ENCODE measurements around the gene ZNF749.
"Not testable (repeated sequence)": the region's sequence is repeated elsewhere in the genome, so short reads cannot be mapped to it uniquely, and the experiment has no call there.

Gene ZNF749

DNA sequence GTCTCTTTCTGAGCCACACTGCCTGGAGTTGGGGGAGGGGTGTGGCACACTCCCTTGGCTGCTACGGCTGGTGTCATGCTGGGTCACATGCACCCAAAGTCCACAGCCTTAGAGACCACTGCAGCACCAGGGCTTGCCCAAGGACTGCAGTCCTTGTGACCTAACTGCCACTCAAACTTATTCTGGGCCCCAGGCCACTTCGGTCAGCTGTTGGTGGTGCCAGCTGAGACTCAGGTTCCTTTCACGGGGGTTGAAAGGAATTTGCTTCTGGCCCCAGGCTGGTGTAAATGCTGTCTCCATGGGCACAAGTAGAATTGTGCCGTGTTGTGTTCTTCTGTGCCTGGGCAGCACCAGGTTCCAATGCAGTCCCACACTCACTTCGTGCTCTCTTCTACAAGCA is 31.4 kb downstream of the ZNF749 start:
- DNase-seq (ENCODE audit: low read depth): no peak

DNA sequence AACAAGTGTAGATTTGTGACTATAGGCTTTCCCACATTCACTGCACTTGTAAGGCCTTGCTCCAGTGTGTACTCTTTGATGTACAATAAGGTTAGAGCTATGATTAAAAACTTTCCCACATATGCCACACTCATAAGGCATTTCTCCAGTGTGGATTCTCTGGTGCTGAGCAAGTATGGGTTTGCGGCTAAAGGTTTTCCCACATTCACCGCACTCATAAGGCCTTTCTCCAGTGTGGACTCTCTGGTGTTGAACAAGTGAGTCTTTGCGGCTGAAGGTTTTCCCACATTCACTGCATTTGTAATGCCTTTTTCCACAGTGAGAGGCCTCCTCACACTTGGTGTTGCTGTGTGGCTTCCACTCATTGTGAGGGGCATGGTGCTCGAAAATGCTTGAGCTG is 38.5 kb downstream of the ZNF749 start:
- no peak for DNase-seq (ENCODE audit: low read depth)

DNA sequence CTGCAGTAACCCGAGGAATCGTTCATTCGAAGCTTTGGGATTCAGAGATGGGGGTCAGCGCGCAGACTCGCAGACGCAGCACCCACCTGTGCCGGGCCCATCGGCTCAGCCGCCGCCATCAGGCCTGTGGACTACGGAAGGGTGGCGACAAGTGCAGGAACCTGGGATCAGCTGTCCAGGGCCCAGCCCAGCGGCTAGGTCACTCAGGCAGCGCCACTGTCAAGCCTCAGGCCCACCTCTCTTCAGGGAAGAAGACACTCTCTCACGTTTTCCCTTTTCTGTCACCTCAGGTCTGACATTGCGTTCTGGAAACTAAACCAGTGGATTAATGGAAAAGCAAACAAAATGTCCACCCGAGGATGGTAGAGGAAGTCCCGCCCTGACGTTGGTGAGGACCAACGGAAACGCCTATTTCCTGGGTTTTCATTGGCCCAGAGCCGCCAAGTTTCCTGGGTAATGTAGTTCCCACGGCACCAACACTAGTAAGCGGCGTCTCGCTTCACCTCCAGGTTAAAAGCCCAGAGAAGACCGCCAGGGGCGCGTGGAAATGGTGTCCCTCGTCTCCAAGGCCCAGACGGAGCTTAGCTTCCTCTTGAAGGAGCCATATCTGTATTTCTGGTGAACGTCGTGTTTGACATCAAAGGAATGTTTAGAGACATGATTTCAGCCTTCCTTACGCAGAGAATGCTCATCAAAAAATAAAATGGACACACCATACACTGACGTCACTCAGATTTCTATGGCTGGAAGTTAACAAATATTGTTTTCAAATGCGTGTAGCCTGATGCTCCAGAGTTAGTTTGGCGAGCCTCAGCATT is 42.3 kb downstream of the ZNF749 start, which contains the start of gene ZNF772:
TSS of gene ZNF772 (minus strand) at position 376 of the 818 bp plus-strand sequence. CDS start at position 119, 257 bp downstream.
- DNase-seq (ENCODE audit: low read depth): peak; percentile 80

DNA sequence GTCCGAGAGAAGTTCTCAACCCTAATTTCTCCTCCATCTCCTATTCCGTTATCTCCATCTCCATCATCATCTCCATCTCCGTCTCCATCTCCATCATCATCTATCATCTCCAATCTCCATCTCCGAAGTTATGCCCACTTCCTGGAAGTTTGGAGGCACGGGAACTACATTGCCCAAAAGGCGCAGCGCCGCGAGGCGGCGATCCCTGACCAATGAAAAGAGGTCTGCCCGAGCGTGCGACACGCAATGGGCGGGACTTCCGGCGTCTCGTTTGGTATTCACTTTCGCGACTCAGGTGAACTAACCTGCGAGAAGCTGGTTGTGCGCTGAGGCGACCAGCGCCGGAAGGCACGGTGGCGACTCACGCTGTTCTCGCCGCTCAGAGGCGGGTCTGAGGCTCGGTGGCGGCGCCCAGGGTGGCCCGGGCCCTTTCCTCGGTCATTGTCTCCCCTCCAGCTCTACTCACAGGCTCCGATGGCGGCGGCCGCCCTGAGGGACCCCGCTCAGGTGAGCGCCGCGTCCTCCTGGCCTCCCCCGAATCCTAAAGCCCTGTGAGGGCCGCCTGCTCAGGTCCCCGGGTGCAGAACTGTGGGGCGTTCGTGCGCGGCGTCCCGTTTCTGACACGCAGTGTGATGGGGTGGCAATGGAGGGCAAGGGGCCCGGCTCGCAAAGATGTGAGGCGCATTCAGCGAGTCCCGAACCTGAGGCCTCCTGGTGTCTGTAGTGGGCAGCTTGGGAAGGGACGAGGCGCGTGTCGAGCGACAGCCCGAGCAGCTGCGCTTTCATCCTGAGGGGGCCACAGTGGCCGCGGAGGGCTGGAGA is 52.6 kb downstream of the ZNF749 start, which contains the start of gene ZNF419:
TSS of gene ZNF419 (plus strand) at position 274 of the 822 bp plus-strand sequence. CDS start at position 475, 201 bp downstream.
- peak; percentile 91 for DNase-seq (ENCODE audit: low read depth)

DNA sequence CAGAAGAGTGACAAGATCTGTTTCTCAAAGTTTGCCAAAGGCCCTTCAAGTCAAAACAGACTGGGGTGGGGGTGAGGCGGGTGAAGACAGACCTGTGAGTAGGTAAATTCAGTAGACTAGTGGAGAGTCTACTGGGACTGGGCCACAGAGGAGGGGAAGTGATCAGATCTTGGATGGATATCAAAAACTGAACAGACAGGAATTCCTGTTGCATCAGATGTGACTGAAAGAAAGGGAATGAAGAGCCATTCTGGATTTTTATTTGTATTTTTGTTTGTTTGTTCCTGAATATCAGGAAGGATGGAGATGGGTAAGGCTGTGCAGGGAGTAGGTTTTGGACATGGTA is 53.1 kb downstream of the ZNF749 start:
- DNase-seq (ENCODE audit: low read depth): not testable (repeated sequence)
